Prostate gland (tissue), 2 donors: Measurements from ENCODE around the gene NRDC. TPM values are rescaled to one million over a fixed set of nuclear protein-coding genes. Genes with fewer than 3 reads are reported as not detected.

ENCODE experiments used
- DNase-seq: peaks from one replicate; pipeline ENCODE4 v3.0.0-alpha.2; 2019; ENCODE audit warnings: low spot score
- H3K27ac ChIP-seq, 2 donors: fragments of 200-600 bp; sonication (generic); 2 replicates each; pipeline ENCODE4 v1.5.1; 2017 to 2019
- H3K27me3 ChIP-seq: fragments of 200-600 bp; sonication (generic); replicated peaks from 2 replicates; pipeline ENCODE4 v1.5.1; 2019; ENCODE audit not compliant: insufficient read depth
- H3K36me3 ChIP-seq, 2 donors: fragments of 200-600 bp; sonication (generic); 1 replicate in 1 of 2; 2 replicates in 1 of 2; pipeline versions ENCODE4 v1.5.1 to v1.8.1; 2017 to 2019
- H3K4me1 ChIP-seq: fragments of 200-600 bp; sonication (generic); replicated peaks from 2 replicates; pipeline ENCODE4 v1.5.1; 2019
- H3K4me3 ChIP-seq, 2 donors: fragments of 200-600 bp; sonication (generic); 2 replicates each; pipeline ENCODE4 v1.5.1; 2017 to 2019
- H3K9me3 ChIP-seq: fragments of 200-600 bp; sonication (generic); 2 replicates; pipeline ENCODE4 v1.5.1; 2017
- CTCF ChIP-seq, 4 experiments: fragments of 200-600 bp in 2 of 4; fragments of 450-650 bp in 2 of 4; sonication (generic) in 2 of 4; IDR thresholded peaks; 1 replicate in 3 of 4; 2 replicates in 1 of 4; pipeline ENCODE4 v1.5.1; 2016 to 2019; ENCODE audit warnings: antibody characterized with exemption in 4 of 4, mild to moderate bottlenecking in 2 of 4, moderate library complexity in 2 of 4
- POLR2A ChIP-seq: fragments of 450-650 bp; IDR thresholded peaks from one replicate; pipeline ENCODE4 v1.6.1; 2016; ENCODE audit warnings: antibody characterized with exemption, mild to moderate bottlenecking
- POLR2AphosphoS5 ChIP-seq: sonication (generic); formaldehyde crosslinking; IDR thresholded peaks from one replicate; pipeline ENCODE4 v1.6.1; 2017; ENCODE audit warnings: antibody characterized with exemption
- WGBS: methylation state at CpG from one replicate; pipeline ENCODE4 v1.1.5; 2018; 5-methylcytosine and 5-hydroxymethylcytosine counted together
- intact Hi-C: fragments of 100-400 bp; cut with DNase I; formaldehyde crosslinking; loops from one replicate; pipeline ENCODE4 v1.14.2; 2022
- total RNA-seq, 2 donors: library from RNA; depleted of rRNA; stranded (reverse); fragments of >200 nt; gene quantifications; one replicate each; pipeline ENCODE4 v1.1.0, GENCODE V29; 2016

Gene NRDC
- total RNA-seq, 2 donors from 2014 or later = 48.5 to 67.7 TPM

GRCh38 chr1:51842261-51842660 is 36.3 kb downstream of the NRDC start:
- intact Hi-C loops = no loop called here
- no peak for DNase-seq
- no peak overlapping the region for H3K27ac ChIP-seq
- no peaks in the 10 kb centered on the region for H3K36me3 ChIP-seq
- H3K9me3 ChIP-seq = no peaks in the 10 kb centered on the region
- 97% methylated on average over 1 of the region's 1 CpG for WGBS
- TF ChIP-seq CTCF (IDR thresholded peaks at IDR 0.05) = no peak
- no peaks in the 10 kb centered on the region for H3K27me3 ChIP-seq
- H3K4me1 ChIP-seq = peaks cover 8% of the 10 kb centered on the region
- H3K4me3 ChIP-seq = no peak overlapping the region

- H3K4me1 ChIP-seq = peaks cover 8% of the 10 kb centered on the region
- H3K27me3 ChIP-seq = no peaks in the 10 kb centered on the region
- WGBS = 92% methylated on average over 4 of the region's 4 CpGs
- no peak for DNase-seq
- no peak overlapping the region for H3K27ac ChIP-seq
- H3K4me3 ChIP-seq = no peak overlapping the region
- intact Hi-C loops = no loop called here
- no peaks in the 10 kb centered on the region for H3K9me3 ChIP-seq
- no peak for TF ChIP-seq POLR2A
- TF ChIP-seq CTCF (IDR thresholded peaks at IDR 0.05) = no peak
- TF ChIP-seq POLR2AphosphoS5 = no peak
- no peaks in the 10 kb centered on the region for H3K36me3 ChIP-seq
Measured at GRCh38 chr1:51840743-51841461, 37.6 kb downstream of the NRDC start.

- no peaks in the 10 kb centered on the region for H3K9me3 ChIP-seq
- intact Hi-C loops = no loop called here
- DNase-seq = no peak
- H3K36me3 ChIP-seq = no peaks in the 10 kb centered on the region
- H3K4me1 ChIP-seq = peaks cover 8% of the 10 kb centered on the region
- WGBS = 99% methylated on average over 2 of the region's 2 CpGs
- H3K4me3 ChIP-seq = no peak overlapping the region
- TF ChIP-seq CTCF (IDR thresholded peaks at IDR 0.05) = no peak
- no peak for TF ChIP-seq POLR2AphosphoS5
- no peak for TF ChIP-seq POLR2A
- H3K27ac ChIP-seq = no peak overlapping the region
- no peaks in the 10 kb centered on the region for H3K27me3 ChIP-seq
Measured at GRCh38 chr1:51840182-51840581, 38.3 kb downstream of the NRDC start.

GRCh38 chr1:51839094-51839493 is 39.4 kb downstream of the NRDC start:
- H3K4me3 ChIP-seq = no peak overlapping the region
- H3K27ac ChIP-seq = peak overlapping the region in 1 of 2 donors; percentile 34
- no peaks in the 10 kb centered on the region for H3K9me3 ChIP-seq
- WGBS = 86% methylated on average over 1 of the region's 1 CpG
- intact Hi-C loops = no loop called here
- H3K27me3 ChIP-seq = no peaks in the 10 kb centered on the region
- peaks cover 8% of the 10 kb centered on the region for H3K4me1 ChIP-seq
- no peak for DNase-seq
- TF ChIP-seq POLR2AphosphoS5 (no peak), CTCF (IDR thresholded peaks at IDR 0.05) (no peak), POLR2A (no peak)
- H3K36me3 ChIP-seq = no peaks in the 10 kb centered on the region

GRCh38 chr1:51837243-51837642 is 41.3 kb downstream of the NRDC start:
- Histone ChIP-seq H3K27me3 (no peaks in the 10 kb centered on the region), H3K27ac (peak overlapping the region in 1 of 2 donors; percentile 34), H3K36me3 (no peaks in the 10 kb centered on the region), H3K4me1 (peaks cover 8% of the 10 kb centered on the region), H3K9me3 (no peaks in the 10 kb centered on the region), H3K4me3 (no peak overlapping the region)
- TF ChIP-seq POLR2AphosphoS5 (peak; percentile 59), CTCF (IDR thresholded peaks at IDR 0.05) (no peak)
- WGBS = 33% methylated on average over 1 of the region's 1 CpG
- intact Hi-C loops = no loop called here
- DNase-seq = no peak
